ENCODE data around the gene MRPL40. TPM values are rescaled to one million over a fixed set of nuclear protein-coding genes. Genes with fewer than 3 reads are reported as not detected.
"Not testable (repeated sequence)": the region's sequence is repeated elsewhere in the genome, so short reads cannot be mapped to it uniquely, and the experiment has no call there.

Gene MRPL40
- total and polyA plus RNA-seq, 4 donors, result 13.9 to 38.1 (median 26.9) TPM

DNA sequence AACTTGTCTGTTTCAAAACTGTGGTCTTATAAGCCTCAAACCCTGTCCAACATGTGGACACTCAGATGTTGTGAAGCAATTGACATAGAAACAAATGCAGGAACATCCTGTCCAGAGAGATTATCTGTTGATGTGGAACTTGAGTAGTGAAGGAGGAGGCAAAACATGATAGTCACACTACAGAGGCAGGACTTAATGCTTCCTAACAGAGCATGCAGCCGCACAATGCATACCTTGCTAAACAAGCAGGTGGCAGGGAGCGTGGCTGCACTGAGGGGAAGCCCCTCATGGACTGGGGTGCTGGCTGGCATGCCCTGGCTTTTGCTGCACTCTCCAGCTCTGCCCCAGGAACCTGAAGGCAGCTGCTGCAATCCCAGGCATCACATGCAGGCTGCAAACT is 9.8 kb downstream of the MRPL40 start:
- no peak for DNase-seq
- no peak for ATAC-seq (ENCODE audit: low FRiP score)
- no peaks in the 10 kb centered on the region for H3K27me3 ChIP-seq (ENCODE audit: control insufficient read depth in 1 of 2, insufficient read depth in 2 of 2, low read length in 1 of 2)
- intact Hi-C loops (cut with DNase I), result no loop called here
- no peaks in the 10 kb centered on the region for H3K9me3 ChIP-seq (ENCODE audit: control insufficient read depth, low read length)
- no peak overlapping the region for H3K27ac ChIP-seq (ENCODE audit: low read depth in 1 of 2, low read length in 2 of 2)
- no peaks in the 10 kb centered on the region for H3K36me3 ChIP-seq (ENCODE audit: control insufficient read depth in 1 of 2, insufficient read depth in 2 of 2, low read length in 1 of 2)
- no peak overlapping the region for H3K4me3 ChIP-seq (ENCODE audit: low read length in 2 of 2)
- WGBS, 2 donors, result 91 to 93% methylated on average over 2 of the region's 2 CpGs
- no peaks in the 10 kb centered on the region for H3K4me1 ChIP-seq (ENCODE audit: control insufficient read depth in 1 of 2, insufficient read depth in 2 of 2, low read length in 2 of 2)

DNA sequence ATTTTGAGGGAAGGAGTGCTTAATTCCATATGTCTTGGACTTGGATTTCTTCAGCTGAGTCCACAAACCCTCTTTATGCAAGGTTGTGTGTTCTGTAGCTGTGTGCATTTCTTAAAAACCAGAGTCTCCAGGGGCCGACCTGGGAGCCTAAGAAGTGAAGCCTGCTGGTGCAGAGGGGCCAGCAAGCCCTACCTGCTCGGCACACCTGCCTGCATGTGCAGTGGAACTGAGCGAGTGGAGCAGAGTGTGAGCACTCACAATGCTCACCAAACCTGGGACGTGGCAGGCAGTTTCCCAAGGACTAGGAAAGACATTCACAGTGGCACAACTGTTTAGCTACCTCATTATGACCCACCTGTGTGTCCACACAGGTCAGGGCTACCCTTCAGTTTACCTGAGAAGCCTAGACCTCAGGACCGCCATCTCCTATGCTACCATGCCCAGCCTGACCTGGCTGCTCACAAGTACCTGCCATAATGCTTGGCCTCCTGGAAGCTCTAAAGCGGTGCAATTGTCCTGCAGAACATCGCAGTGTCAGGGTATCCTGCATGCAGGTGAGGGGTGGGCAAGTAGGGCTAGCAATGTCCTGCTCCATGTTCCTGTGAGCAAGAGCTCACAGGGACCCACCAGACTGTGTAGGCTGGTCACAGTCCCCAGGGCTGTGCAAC is 11.3 kb downstream of the MRPL40 start:
- intact Hi-C loops (cut with DNase I), result no loop called here
- H3K4me3 ChIP-seq (ENCODE audit: low read length in 2 of 2), result no peak overlapping the region
- ATAC-seq (ENCODE audit: low FRiP score) (no peak), DNase-seq (no peak)
- 74 to 78% methylated on average over 7 of the region's 7 CpGs for WGBS, 2 donors
- H3K36me3 ChIP-seq (ENCODE audit: control insufficient read depth in 1 of 2, insufficient read depth in 2 of 2, low read length in 1 of 2), result no peaks in the 10 kb centered on the region
- no peaks in the 10 kb centered on the region for H3K27me3 ChIP-seq (ENCODE audit: control insufficient read depth in 1 of 2, insufficient read depth in 2 of 2, low read length in 1 of 2)
- H3K4me1 ChIP-seq (ENCODE audit: control insufficient read depth in 1 of 2, insufficient read depth in 2 of 2, low read length in 2 of 2), result no peaks in the 10 kb centered on the region
- H3K27ac ChIP-seq (ENCODE audit: low read depth in 1 of 2, low read length in 2 of 2), result no peak overlapping the region
- no peaks in the 10 kb centered on the region for H3K9me3 ChIP-seq (ENCODE audit: control insufficient read depth, low read length)

DNA sequence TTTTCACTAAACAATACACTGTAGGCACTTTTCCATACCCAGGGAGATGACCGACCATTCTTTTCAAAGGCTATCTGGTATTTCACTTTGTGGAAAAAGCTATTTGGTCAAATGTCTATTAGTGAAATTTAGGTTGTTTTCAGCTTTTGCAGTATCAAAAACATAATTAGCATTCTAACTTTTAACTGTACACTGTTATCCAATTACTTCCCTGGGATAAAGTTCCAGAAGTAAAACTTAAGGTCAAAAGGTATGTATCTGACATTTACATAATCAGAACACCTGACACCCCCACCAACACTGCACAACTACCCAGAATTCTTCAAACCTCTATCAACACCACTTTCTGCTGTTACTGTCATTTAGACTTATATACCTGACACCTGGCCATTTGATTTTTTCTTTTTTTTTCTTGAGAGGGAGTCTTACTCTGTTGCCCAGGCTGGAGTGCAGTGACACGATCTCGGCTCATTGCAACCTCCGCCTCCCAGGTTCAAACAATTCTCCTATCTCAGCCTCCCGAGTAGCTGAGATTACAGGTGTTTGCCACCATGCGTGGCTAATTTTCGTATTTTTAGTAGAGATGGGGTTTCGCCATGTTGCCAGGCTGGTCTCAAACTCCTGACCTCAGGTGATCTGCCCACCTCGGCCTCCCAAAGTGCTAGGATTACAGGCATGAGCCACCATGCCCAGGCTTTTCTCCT is 13.1 kb downstream of the MRPL40 start:
- DNase-seq; H3K4me1 ChIP-seq (ENCODE audit: control insufficient read depth in 1 of 2, insufficient read depth in 2 of 2, low read length in 2 of 2); intact Hi-C loops (cut with DNase I); H3K4me3 ChIP-seq (ENCODE audit: low read length in 2 of 2); H3K27ac ChIP-seq (ENCODE audit: low read depth in 1 of 2, low read length in 2 of 2); H3K9me3 ChIP-seq (ENCODE audit: control insufficient read depth, low read length); H3K27me3 ChIP-seq (ENCODE audit: control insufficient read depth in 1 of 2, insufficient read depth in 2 of 2, low read length in 1 of 2); ATAC-seq (ENCODE audit: low FRiP score); H3K36me3 ChIP-seq (ENCODE audit: control insufficient read depth in 1 of 2, insufficient read depth in 2 of 2, low read length in 1 of 2): not testable (repeated sequence)
- 86 to 88% methylated on average over 9 of the region's 9 CpGs for WGBS, 2 donors

DNA sequence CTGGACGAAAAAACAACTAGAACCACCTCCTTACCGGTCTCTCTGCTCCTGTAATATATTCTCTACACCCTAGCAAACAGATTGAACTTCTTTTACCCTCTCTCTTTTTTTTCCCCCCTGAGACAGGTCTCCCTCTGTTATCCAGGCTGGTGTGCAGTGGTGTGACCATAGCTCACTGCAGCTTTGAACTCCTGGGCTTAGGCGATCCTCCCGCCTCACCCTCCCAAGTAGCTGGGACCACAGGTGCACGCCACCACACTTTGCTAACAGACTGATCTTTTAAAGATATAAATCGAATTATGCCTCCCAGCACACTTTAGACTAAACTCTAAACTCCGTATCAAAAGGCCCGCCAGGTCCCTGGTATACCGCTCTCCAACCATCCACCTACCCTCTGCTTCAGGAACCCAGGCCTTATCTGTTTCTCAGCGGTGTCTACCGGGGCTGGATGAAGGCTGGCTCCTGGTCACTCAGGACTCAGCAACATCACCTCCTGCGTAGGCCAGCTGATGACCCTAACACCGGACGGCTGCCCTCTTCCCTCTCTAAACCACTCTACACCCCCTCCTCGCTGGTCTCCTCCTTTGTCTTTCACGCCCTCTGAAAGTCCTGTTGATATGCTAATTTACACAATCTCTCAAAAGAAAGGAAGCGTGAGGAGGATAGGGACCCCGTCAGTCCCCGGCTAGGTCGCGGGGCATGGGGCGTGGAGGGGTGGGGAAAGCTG is 14.4 kb downstream of the MRPL40 start:
- no peak for ATAC-seq (ENCODE audit: low FRiP score)
- Histone ChIP-seq H3K27ac (ENCODE audit: low read depth in 1 of 2, low read length in 2 of 2) (peak overlapping the region in 1 of 2 donors; percentile 87), H3K27me3 (ENCODE audit: control insufficient read depth in 1 of 2, insufficient read depth in 2 of 2, low read length in 1 of 2) (no peaks in the 10 kb centered on the region), H3K36me3 (ENCODE audit: control insufficient read depth in 1 of 2, insufficient read depth in 2 of 2, low read length in 1 of 2) (peaks cover 0 to 1% of the 10 kb centered on the region in 2 donors), H3K9me3 (ENCODE audit: control insufficient read depth, low read length) (no peaks in the 10 kb centered on the region), H3K4me3 (ENCODE audit: low read length in 2 of 2) (peak overlapping the region; percentile 64 to 83), H3K4me1 (ENCODE audit: control insufficient read depth in 1 of 2, insufficient read depth in 2 of 2, low read length in 2 of 2) (no peaks in the 10 kb centered on the region)
- WGBS, 2 donors, result 23% methylated on average over 22 of the region's 22 CpGs
- intact Hi-C loops (cut with DNase I), result loop anchor here in 1 of 2 donors (1.0 to 2.0 kb wide), 2 partner anchors 14 to 324 kb away; partner anchors contain the start of genes DGCR2 and MRPL40
- DNase-seq, result no peak

DNA sequence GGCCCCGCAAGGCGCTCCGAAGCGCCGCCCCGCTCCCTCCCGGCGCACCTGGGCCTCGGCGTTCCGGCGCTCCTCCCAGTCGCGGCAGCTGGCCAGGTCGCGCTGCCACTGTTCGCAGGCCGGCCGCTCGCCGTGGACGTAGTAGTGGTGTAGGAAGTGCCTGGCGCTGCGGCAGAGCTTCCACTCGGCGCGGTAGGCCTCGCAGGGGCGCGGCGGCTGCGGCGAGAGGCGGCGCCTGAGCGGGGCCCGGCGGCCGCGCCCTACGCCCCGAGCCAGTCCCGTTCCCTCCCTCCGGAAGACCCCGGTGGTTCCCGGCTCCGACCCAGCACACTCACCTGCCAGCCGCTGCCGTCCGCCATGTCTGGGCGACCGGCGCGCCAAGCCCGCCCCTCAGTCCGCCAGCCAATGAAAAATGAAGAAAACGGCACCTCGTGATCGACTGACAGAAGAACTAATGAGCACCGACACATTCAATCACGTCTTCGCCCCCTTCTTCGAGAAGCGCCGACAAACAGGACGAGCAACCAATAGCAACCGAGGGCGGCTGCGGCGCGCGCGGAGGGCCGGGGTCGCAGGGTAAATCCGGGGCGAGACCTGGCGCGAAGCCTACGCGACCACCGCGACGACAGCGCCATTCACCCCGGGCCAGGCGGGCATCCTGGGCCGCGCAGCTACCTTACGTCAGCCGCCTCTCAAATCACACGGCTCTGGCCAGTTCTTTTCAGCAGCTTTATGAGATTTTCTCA is 15.2 kb downstream of the MRPL40 start, which contains the start of gene C22orf39:
Gene C22orf39, minus strand, starts transcription at position 382 of the 746 bp plus-strand sequence. Its CDS starts 23 bp downstream, at position 359.
- H3K27ac ChIP-seq (ENCODE audit: low read depth in 1 of 2, low read length in 2 of 2), result peak within 1 kb of the TSS in 1 of 2 donors; percentile 87
- intact Hi-C loops (cut with DNase I), result loop anchor here in 1 of 2 donors (1.0 to 2.0 kb wide), 2 partner anchors 15 to 325 kb away; partner anchors contain the start of genes DGCR2 and MRPL40
- ATAC-seq (ENCODE audit: low FRiP score), result peak; percentile 96
- WGBS, 2 donors, result 0% methylated on average over 72 to 92 of the region's 92 CpGs
- no peaks in the 10 kb centered on the region for H3K9me3 ChIP-seq (ENCODE audit: control insufficient read depth, low read length)
- peak within 1 kb of the TSS; percentile 64 to 83 for H3K4me3 ChIP-seq (ENCODE audit: low read length in 2 of 2)
- H3K36me3 ChIP-seq (ENCODE audit: control insufficient read depth in 1 of 2, insufficient read depth in 2 of 2, low read length in 1 of 2), result peaks cover 0 to 1% of the 10 kb centered on the region in 2 donors
- H3K4me1 ChIP-seq (ENCODE audit: control insufficient read depth in 1 of 2, insufficient read depth in 2 of 2, low read length in 2 of 2), result no peaks in the 10 kb centered on the region
- H3K27me3 ChIP-seq (ENCODE audit: control insufficient read depth in 1 of 2, insufficient read depth in 2 of 2, low read length in 1 of 2), result no peaks in the 10 kb centered on the region
- DNase-seq, result peak; percentile 90 to 94

DNA sequence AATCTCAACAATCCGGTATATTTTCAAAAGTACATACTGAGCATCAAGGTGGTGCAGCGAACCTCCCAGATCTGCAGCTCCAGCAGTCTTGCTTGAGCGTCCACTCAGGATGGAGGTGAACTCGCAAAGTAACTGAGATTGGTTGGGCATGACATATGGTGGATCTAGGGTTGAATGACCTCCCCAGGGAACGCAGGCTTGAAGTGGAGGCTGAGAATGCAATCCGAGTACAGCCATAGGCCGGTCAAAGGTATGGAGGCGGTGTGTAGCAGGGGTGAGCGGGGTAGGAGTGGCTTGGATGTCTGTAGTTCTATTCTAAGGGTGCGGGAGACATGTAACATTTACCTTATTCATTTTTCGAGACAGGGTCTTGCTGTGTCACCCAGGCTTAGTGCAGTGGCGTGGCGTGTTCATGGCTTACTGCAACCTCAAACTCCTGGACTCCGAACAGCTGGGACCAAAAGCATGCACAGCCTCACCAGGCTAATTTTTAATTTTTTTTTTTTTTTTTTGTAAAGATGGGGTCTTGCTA is 15.8 kb downstream of the MRPL40 start:
- peak; percentile 24 for ATAC-seq (ENCODE audit: low FRiP score)
- WGBS, 2 donors, result 5 to 8% methylated on average over 14 of the region's 14 CpGs
- peaks cover 0 to 1% of the 10 kb centered on the region in 2 donors for H3K36me3 ChIP-seq (ENCODE audit: control insufficient read depth in 1 of 2, insufficient read depth in 2 of 2, low read length in 1 of 2)
- intact Hi-C loops (cut with DNase I), result no loop called here
- H3K4me1 ChIP-seq (ENCODE audit: control insufficient read depth in 1 of 2, insufficient read depth in 2 of 2, low read length in 2 of 2), result no peaks in the 10 kb centered on the region
- H3K9me3 ChIP-seq (ENCODE audit: control insufficient read depth, low read length), result no peaks in the 10 kb centered on the region
- peak overlapping the region; percentile 42 to 75 for H3K4me3 ChIP-seq (ENCODE audit: low read length in 2 of 2)
- H3K27me3 ChIP-seq (ENCODE audit: control insufficient read depth in 1 of 2, insufficient read depth in 2 of 2, low read length in 1 of 2), result no peaks in the 10 kb centered on the region
- peak overlapping the region in 1 of 2 donors; percentile 81 for H3K27ac ChIP-seq (ENCODE audit: low read depth in 1 of 2, low read length in 2 of 2)
- DNase-seq, result no peak

DNA sequence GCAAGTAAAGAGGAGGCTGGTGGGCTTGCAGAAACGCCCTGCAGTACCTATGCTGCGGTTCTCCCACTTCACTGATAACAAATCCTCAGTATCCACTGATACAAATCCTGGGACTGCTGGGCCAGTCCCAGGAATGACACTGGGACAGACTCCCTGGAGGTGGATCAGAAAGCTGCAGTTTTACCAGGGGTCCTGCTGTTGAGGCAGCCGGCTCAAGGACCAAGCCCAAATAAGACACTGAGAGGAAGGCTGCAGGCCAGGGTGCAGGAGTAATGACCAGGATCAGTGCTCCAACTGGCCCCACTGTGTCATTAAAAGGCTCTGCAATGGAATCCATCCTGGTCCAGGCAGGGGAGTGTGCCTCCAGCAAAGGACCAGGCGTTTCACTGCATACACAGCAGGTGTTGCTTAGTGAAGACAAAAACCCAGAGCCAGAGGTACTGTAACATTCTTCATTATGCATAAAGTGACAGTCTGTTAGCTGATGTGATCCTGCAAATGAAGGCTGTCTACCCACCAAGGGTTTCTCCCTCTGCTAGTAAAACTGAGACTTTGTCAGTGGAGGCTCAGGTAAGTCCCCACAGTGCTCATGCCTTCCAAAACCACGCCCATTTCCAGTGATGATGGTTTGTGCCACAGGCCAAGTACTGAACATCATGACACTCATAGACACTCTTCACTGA is 16.5 kb downstream of the MRPL40 start:
- ATAC-seq (ENCODE audit: low FRiP score), result no peak
- 67 to 72% methylated on average over 5 of the region's 5 CpGs for WGBS, 2 donors
- DNase-seq, result no peak
- H3K36me3 ChIP-seq (ENCODE audit: control insufficient read depth in 1 of 2, insufficient read depth in 2 of 2, low read length in 1 of 2), result peaks cover 0 to 7% of the 10 kb centered on the region in 2 donors
- H3K27me3 ChIP-seq (ENCODE audit: control insufficient read depth in 1 of 2, insufficient read depth in 2 of 2, low read length in 1 of 2), result no peaks in the 10 kb centered on the region
- intact Hi-C loops (cut with DNase I), result no loop called here
- no peak overlapping the region for H3K27ac ChIP-seq (ENCODE audit: low read depth in 1 of 2, low read length in 2 of 2)
- no peak overlapping the region for H3K4me3 ChIP-seq (ENCODE audit: low read length in 2 of 2)
- H3K4me1 ChIP-seq (ENCODE audit: control insufficient read depth in 1 of 2, insufficient read depth in 2 of 2, low read length in 2 of 2), result no peaks in the 10 kb centered on the region
- H3K9me3 ChIP-seq (ENCODE audit: control insufficient read depth, low read length), result no peaks in the 10 kb centered on the region
